Mesenteric fat pad (tissue), 1 donor: ENCODE measurements around the gene CALCOCO2. TPM values are rescaled to one million over a fixed set of nuclear protein-coding genes. Genes with fewer than 3 reads are reported as not detected.
"Not testable (repeated sequence)": the region's sequence is repeated elsewhere in the genome, so short reads cannot be mapped to it uniquely, and the experiment has no call there.

Source experiments
- DNase-seq: peaks from one replicate; pipeline ENCODE4 v3.0.0-alpha.2; 2020; ENCODE audit warnings: low spot score
- total RNA-seq: library from RNA; stranded (reverse); fragmentation: NEBNext Ultra II Directional; extraction: Animal tissue kit (Norgen Biotek cat#: 25700); gene quantifications from one replicate; pipeline ENCODE4 v1.2.1, GENCODE V29; 2021
- donor health status: DM: yes; HTN: yes; CAD: no.

CALCOCO2 gene
- total RNA-seq, 1 donor from 2014 or later, result 168 TPM

- not testable (repeated sequence) for DNase-seq
These were observed 41.6 kb downstream of the CALCOCO2 start for GRCh38 chr17:48872409-48872808.

GRCh38 chr17:48873209-48873608 is 42.4 kb downstream of the CALCOCO2 start:
- DNase-seq, result no peak

GRCh38 chr17:48873696-48874443 is 43.0 kb downstream of the CALCOCO2 start:
- no peak for DNase-seq

GRCh38 chr17:48878920-48879898 is 48.4 kb downstream of the CALCOCO2 start:
- no peak for DNase-seq

GRCh38 chr17:48882272-48882671 is 51.4 kb downstream of the CALCOCO2 start:
- DNase-seq, result no peak

- DNase-seq, result no peak
These were observed 52.3 kb downstream of the CALCOCO2 start for GRCh38 chr17:48883171-48883570.

GRCh38 chr17:48890086-48890485 is 59.3 kb downstream of the CALCOCO2 start:
- DNase-seq, result no peak

GRCh38 chr17:48892940-48893645 is 62.3 kb downstream of the CALCOCO2 start:
- no peak for DNase-seq

- no peak for DNase-seq
These were observed 63.0 kb downstream of the CALCOCO2 start for GRCh38 chr17:48893646-48894508.

GRCh38 chr17:48894886-48895285 is 64.1 kb downstream of the CALCOCO2 start:
- no peak for DNase-seq

- no peak for DNase-seq
These were observed 70.4 kb downstream of the CALCOCO2 start for GRCh38 chr17:48901241-48901640.

- no peak for DNase-seq
These were observed 72.6 kb downstream of the CALCOCO2 start for GRCh38 chr17:48903401-48903800.

- no peak for DNase-seq
These were observed 73.6 kb downstream of the CALCOCO2 start for GRCh38 chr17:48904428-48904827.

GRCh38 chr17:48905987-48906515 is 75.2 kb downstream of the CALCOCO2 start:
- DNase-seq, result no peak

- no peak for DNase-seq
These were observed 76.8 kb downstream of the CALCOCO2 start for GRCh38 chr17:48907713-48908046.

GRCh38 chr17:48908047-48908843 is 77.4 kb downstream of the CALCOCO2 start, which contains the start of gene UBE2Z:
Gene UBE2Z (plus strand): TSS chr17:48908407. CDS start chr17:48908504, 97 bp downstream.
- peak; percentile 97 for DNase-seq

GRCh38 chr17:48908853-48909394 is 78.1 kb downstream of the CALCOCO2 start:
- DNase-seq, result peak; percentile 93

- no peak for DNase-seq
These were observed 78.9 kb downstream of the CALCOCO2 start for GRCh38 chr17:48909783-48910182.

GRCh38 chr17:48910370-48910769 is 79.5 kb downstream of the CALCOCO2 start:
- DNase-seq, result no peak
